Measurements from ENCODE around the gene EHD1. TPM values are rescaled to one million over a fixed set of nuclear protein-coding genes. Genes with fewer than 3 reads are reported as not detected.

The EHD1 gene
- total RNA-seq, 4 donors from 2014 or later = 53.5 to 90.7 (median 67.4) TPM

- no peak for DNase-seq
- Histone ChIP-seq H3K27me3 (no peaks in the 10 kb centered on the region), H3K9me3 (no peaks in the 10 kb centered on the region), H3K4me1 (peaks cover 3 to 19% of the 10 kb centered on the region in 2 donors), H3K36me3 (peaks cover 0 to 7% of the 10 kb centered on the region in 2 donors), H3K27ac (no peak overlapping the region), H3K4me3 (replicated peaks in 1 of 3) (no peak overlapping the region)
- intact Hi-C loops (cut with DNase I) = loop anchor here (10.0 kb wide), 1 partner anchor 108 kb away; no protein-coding TSS in a partner anchor
- no peak for TF ChIP-seq CTCF (IDR thresholded peaks at IDR 0.05)
- no peak for TF ChIP-seq POLR2A (IDR thresholded peaks at IDR 0.05)
- whole genome bisulfite sequencing, 2 donors = 88% methylated on average over 7 to 11 of the region's 11 CpGs
Measured at GRCh38 chr11:64892411-64892831, 14.0 kb upstream of the EHD1 start.

GRCh38 chr11:64891880-64892279 lies 13.5 kb upstream of the EHD1 start:
- peaks cover 0 to 2% of the 10 kb centered on the region in 2 donors for H3K36me3 ChIP-seq
- no peak overlapping the region for H3K4me3 ChIP-seq (replicated peaks in 1 of 3)
- H3K27me3 ChIP-seq = no peaks in the 10 kb centered on the region
- no peak overlapping the region for H3K27ac ChIP-seq
- DNase-seq = no peak
- TF ChIP-seq CTCF (IDR thresholded peaks at IDR 0.05) (no peak), POLR2A (IDR thresholded peaks at IDR 0.05) (no peak)
- intact Hi-C loops (cut with DNase I) = loop anchor here (10.0 kb wide), 1 partner anchor 107 kb away; no protein-coding TSS in a partner anchor
- 79 to 85% methylated on average over 5 of the region's 5 CpGs for WGBS, 2 donors
- H3K9me3 ChIP-seq = no peaks in the 10 kb centered on the region
- peaks cover 3 to 19% of the 10 kb centered on the region in 2 donors for H3K4me1 ChIP-seq

- H3K27me3 ChIP-seq = no peaks in the 10 kb centered on the region
- no peak for DNase-seq
- peaks cover 3 to 19% of the 10 kb centered on the region in 2 donors for H3K4me1 ChIP-seq
- H3K9me3 ChIP-seq = no peaks in the 10 kb centered on the region
- no peak for TF ChIP-seq POLR2A (IDR thresholded peaks at IDR 0.05)
- no peak for TF ChIP-seq CTCF (IDR thresholded peaks at IDR 0.05)
- 92 to 95% methylated on average over 14 to 18 of the region's 25 CpGs for WGBS, 2 donors
- no peak overlapping the region for H3K4me3 ChIP-seq (replicated peaks in 1 of 3)
- intact Hi-C loops (cut with DNase I) = loop anchor here (10.0 kb wide), 1 partner anchor 107 kb away; no protein-coding TSS in a partner anchor
- H3K36me3 ChIP-seq = no peaks in the 10 kb centered on the region
- no peak overlapping the region for H3K27ac ChIP-seq
Measured at GRCh38 chr11:64891215-64891848, 12.9 kb upstream of the EHD1 start.

- DNase-seq = no peak
- WGBS, 2 donors = 84 to 95% methylated on average over 7 of the region's 7 CpGs
- intact Hi-C loops (cut with DNase I) = loop anchor here (10.0 kb wide), 1 partner anchor 106 kb away; no protein-coding TSS in a partner anchor
Measured at GRCh38 chr11:64890522-64890939, 12.1 kb upstream of the EHD1 start.

More at GRCh38 chr11:64890522-64890939, 12.1 kb upstream of the EHD1 start:
- Histone ChIP-seq H3K36me3 (no peaks in the 10 kb centered on the region), H3K4me1 (peaks cover 3 to 19% of the 10 kb centered on the region in 2 donors), H3K27me3 (no peaks in the 10 kb centered on the region), H3K9me3 (no peaks in the 10 kb centered on the region), H3K27ac (no peak overlapping the region), H3K4me3 (replicated peaks in 1 of 3) (no peak overlapping the region)
- TF ChIP-seq CTCF (IDR thresholded peaks at IDR 0.05) = no peak
- TF ChIP-seq POLR2A (IDR thresholded peaks at IDR 0.05) = no peak

Data from thyroid gland (tissue), 4 donors.